ENCODE results near the gene SDHB.

- no peak for TF ChIP-seq CTCF (IDR thresholded peaks at IDR 0.05 in 8 of 11, conservative IDR thresholded peaks at IDR 0.05 in 3 of 11)
- no peak for TF ChIP-seq POLR2A (IDR thresholded peaks at IDR 0.05)
- TF ChIP-seq POLR2AphosphoS5 (IDR thresholded peaks at IDR 0.05): no peak
These were observed 8.1 kb upstream of the SDHB start for GRCh38 chr1:17061892-17062291.

Measured in spleen (tissue), 7 donors.